Measurements from ENCODE around the gene NEGR1. TPM values are rescaled to one million over a fixed set of nuclear protein-coding genes. Genes with fewer than 3 reads are reported as not detected.

The NEGR1 gene
- total RNA-seq, 1 donor from 2014 or later, result 18.1 TPM

DNA sequence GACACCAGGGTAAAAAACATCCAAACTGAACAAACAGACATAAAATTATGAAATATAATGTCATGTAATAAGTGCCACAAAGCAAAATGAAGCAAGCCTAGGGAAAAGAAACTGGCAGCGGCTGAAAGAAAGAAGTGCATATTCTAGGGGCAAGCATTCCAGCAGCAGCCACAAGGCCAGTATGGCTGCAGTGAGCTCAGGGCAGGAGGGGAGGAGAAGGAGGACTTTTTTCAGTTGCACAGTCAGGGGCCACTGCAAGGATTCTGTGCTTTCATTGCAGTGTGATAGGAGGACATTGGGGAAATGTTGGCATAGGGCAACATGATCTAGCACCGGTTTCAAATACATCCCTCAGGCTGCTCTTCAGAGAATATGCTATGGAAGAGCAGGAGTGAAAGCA is 263.8 kb downstream of the NEGR1 start:
- intact Hi-C loops (cut with DNase I), result no loop called here
- Histone ChIP-seq H3K27ac (no peak overlapping the region), H3K9me3 (no peaks in the 10 kb centered on the region), H3K27me3 (ENCODE audit: low read depth) (no peaks in the 10 kb centered on the region), H3K4me3 (no peak overlapping the region), H3K4me1 (no peaks in the 10 kb centered on the region), H3K36me3 (no peaks in the 10 kb centered on the region)
- DNase-seq (no peak), ATAC-seq (no peak)
- no peak for TF ChIP-seq CTCF (IDR thresholded peaks at IDR 0.05)

GRCh38 chr1:72015006-72015405 is 267.3 kb downstream of the NEGR1 start:
- ATAC-seq, result no peak

DNA sequence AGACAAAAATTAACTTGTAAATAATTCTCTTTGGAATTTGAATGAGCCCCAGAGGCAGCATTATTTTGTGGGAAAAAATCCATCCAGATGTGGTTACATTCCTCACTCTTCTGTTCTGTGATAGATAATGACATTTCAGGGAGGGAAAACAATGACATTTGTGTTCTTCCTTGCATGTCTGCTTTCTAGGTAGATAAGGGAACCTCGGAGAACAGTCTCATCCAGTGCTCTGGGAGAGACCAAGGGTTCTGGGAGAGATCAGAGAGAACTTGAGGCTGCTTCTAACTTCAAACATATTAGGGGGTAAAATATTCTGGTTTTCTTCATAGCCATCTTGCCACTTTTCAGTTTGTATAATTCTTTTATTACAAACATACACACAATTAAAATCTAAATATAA is 269.2 kb downstream of the NEGR1 start:
- Histone ChIP-seq H3K36me3 (no peaks in the 10 kb centered on the region), H3K27ac (no peak overlapping the region), H3K4me3 (no peak overlapping the region), H3K9me3 (no peaks in the 10 kb centered on the region), H3K4me1 (no peaks in the 10 kb centered on the region), H3K27me3 (ENCODE audit: low read depth) (no peaks in the 10 kb centered on the region)
- no peak for TF ChIP-seq CTCF (IDR thresholded peaks at IDR 0.05)
- DNase-seq, result no peak
- no peak for ATAC-seq
- intact Hi-C loops (cut with DNase I), result no loop called here

More at GRCh38 chr1:72015006-72015405, 267.3 kb downstream of the NEGR1 start:
- H3K27me3 ChIP-seq (ENCODE audit: low read depth), result no peaks in the 10 kb centered on the region
- no peaks in the 10 kb centered on the region for H3K4me1 ChIP-seq
- H3K9me3 ChIP-seq, result no peaks in the 10 kb centered on the region
- no peaks in the 10 kb centered on the region for H3K36me3 ChIP-seq
- no peak for TF ChIP-seq CTCF (IDR thresholded peaks at IDR 0.05)
- H3K27ac ChIP-seq, result no peak overlapping the region
- intact Hi-C loops (cut with DNase I), result no loop called here
- DNase-seq, result no peak
- H3K4me3 ChIP-seq, result no peak overlapping the region

GRCh38 chr1:72011721-72012120 is 270.6 kb downstream of the NEGR1 start:
- H3K9me3 ChIP-seq, result no peaks in the 10 kb centered on the region
- no peaks in the 10 kb centered on the region for H3K4me1 ChIP-seq
- H3K4me3 ChIP-seq, result no peak overlapping the region
- intact Hi-C loops (cut with DNase I), result no loop called here
- TF ChIP-seq CTCF (IDR thresholded peaks at IDR 0.05), result no peak
- H3K27me3 ChIP-seq (ENCODE audit: low read depth), result no peaks in the 10 kb centered on the region
- H3K27ac ChIP-seq, result no peak overlapping the region
- ATAC-seq, result no peak
- no peaks in the 10 kb centered on the region for H3K36me3 ChIP-seq
- no peak for DNase-seq

GRCh38 chr1:72010094-72010431 is 272.3 kb downstream of the NEGR1 start:
- H3K4me1 ChIP-seq, result no peaks in the 10 kb centered on the region
- no peak overlapping the region for H3K27ac ChIP-seq
- H3K9me3 ChIP-seq, result no peaks in the 10 kb centered on the region
- H3K4me3 ChIP-seq, result no peak overlapping the region
- no peaks in the 10 kb centered on the region for H3K36me3 ChIP-seq
- H3K27me3 ChIP-seq (ENCODE audit: low read depth), result no peaks in the 10 kb centered on the region
- TF ChIP-seq CTCF (IDR thresholded peaks at IDR 0.05), result no peak
- intact Hi-C loops (cut with DNase I), result no loop called here
- no peak for DNase-seq
- no peak for ATAC-seq
